HepG2 (cell line): Measurements from ENCODE around the gene CUL9. TPM values are rescaled to one million over a fixed set of nuclear protein-coding genes. Genes with fewer than 3 reads are reported as not detected.
A peak's percentile ranks its signal among the peaks of the same experiment; 100 is the strongest.

Experiments
- ARID4A ChIP-seq: sonication (generic); formaldehyde crosslinking; IDR thresholded peaks from 2 replicates; pipeline ENCODE4 v1.5.0; 2020; ENCODE audit warnings: mild to moderate bottlenecking, missing genetic modification reagents, borderline replicate concordance
- ATF3 ChIP-seq: sonication (generic); formaldehyde crosslinking; IDR thresholded peaks from 2 replicates; pipeline ENCODE4 v1.4.0; 2020; ENCODE audit warnings: missing genetic modification reagents
- CBX1 ChIP-seq: IDR thresholded peaks from one replicate; pipeline ENCODE4 v1.6.1; 2016; ENCODE audit warnings: antibody characterized with exemption, low read depth
- DMTF1 ChIP-seq: sonication (generic); formaldehyde crosslinking; IDR thresholded peaks from 2 replicates; pipeline ENCODE4 v1.4.0; 2020; ENCODE audit warnings: mild to moderate bottlenecking, missing genetic modification reagents
- E2F5 ChIP-seq: sonication (generic); formaldehyde crosslinking; conservative IDR thresholded peaks from 2 replicates; pipeline ENCODE4 v1.4.0; 2020; ENCODE audit warnings: missing genetic modification reagents
- ELF3 ChIP-seq: IDR thresholded peaks from 2 replicates; pipeline ENCODE4 v1.6.1; 2016; ENCODE audit warnings: missing genetic modification reagents, missing compliant biosample characterization
- HNRNPUL1 ChIP-seq: fragments of 200-400 bp; formaldehyde crosslinking; IDR thresholded peaks from 2 replicates; pipeline ENCODE4 v1.6.1; 2017; ENCODE audit warnings: low read depth, mild to moderate bottlenecking, low read length, moderate library complexity
- HOXD1 ChIP-seq: sonication (generic); formaldehyde crosslinking; IDR thresholded peaks from 2 replicates; pipeline ENCODE4 v1.5.0; 2020; ENCODE audit warnings: missing genetic modification reagents
- IKZF1 ChIP-seq: fragments of 450-650 bp; IDR thresholded peaks from 2 replicates; pipeline ENCODE4 v1.7.1; 2016
- JUN ChIP-seq: sonication (generic); formaldehyde crosslinking; IDR thresholded peaks from 2 replicates; pipeline ENCODE4 v1.4.0; 2020; ENCODE audit warnings: mild to moderate bottlenecking, missing genetic modification reagents
- KAT8 ChIP-seq: IDR thresholded peaks from 2 replicates; pipeline ENCODE4 v1.6.1; 2016; ENCODE audit warnings: missing genetic modification reagents, missing compliant biosample characterization
- MAX ChIP-seq: IDR thresholded peaks from 2 replicates; pipeline ENCODE4 v1.6.1; 2012; ENCODE audit warnings: inconsistent platforms
- MEIS2 ChIP-seq: sonication (generic); formaldehyde crosslinking; IDR thresholded peaks from 2 replicates; pipeline ENCODE4 v1.9.0; 2021; ENCODE audit warnings: mild to moderate bottlenecking, missing genetic modification reagents
- NR0B2 ChIP-seq: sonication (generic); formaldehyde crosslinking; IDR thresholded peaks from 2 replicates; pipeline ENCODE4 v1.4.0; 2020; ENCODE audit warnings: mild to moderate bottlenecking, missing genetic modification reagents
- RARA ChIP-seq: IDR thresholded peaks from 2 replicates; pipeline ENCODE4 v1.6.1; 2016; ENCODE audit warnings: missing genetic modification reagents, missing compliant biosample characterization
- RBM22 ChIP-seq: fragments of 200-400 bp; formaldehyde crosslinking; optimal IDR thresholded peaks from 2 replicates; pipeline ENCODE3; 2017; ENCODE audit warnings: mild to moderate bottlenecking, low read length, moderate library complexity
- SMAD1 ChIP-seq: sonication (generic); formaldehyde crosslinking; IDR thresholded peaks from 2 replicates; pipeline ENCODE4 v1.4.0; 2020; ENCODE audit warnings: missing genetic modification reagents, low read depth, mild to moderate bottlenecking, borderline replicate concordance
- STAG1 ChIP-seq: sonication (generic); formaldehyde crosslinking; IDR thresholded peaks from 2 replicates; pipeline ENCODE4 v1.4.0; 2020; ENCODE audit warnings: missing genetic modification reagents
- TCF7 ChIP-seq: sonication (generic); IDR thresholded peaks from 2 replicates; pipeline ENCODE4 v1.6.1; 2016; ENCODE audit warnings: antibody characterized with exemption, low read depth
- TEAD3 ChIP-seq: optimal IDR thresholded peaks from 2 replicates; pipeline ENCODE3; 2016; ENCODE audit warnings: borderline replicate concordance
- ZBTB3 ChIP-seq: sonication (generic); formaldehyde crosslinking; IDR thresholded peaks from 2 replicates; pipeline ENCODE4 v1.4.0; 2020; ENCODE audit warnings: low read depth, mild to moderate bottlenecking, moderate library complexity, missing genetic modification reagents, borderline replicate concordance
- ZC3H4 ChIP-seq: sonication (generic); formaldehyde crosslinking; IDR thresholded peaks from 2 replicates; pipeline ENCODE4 v1.4.0; 2020; ENCODE audit warnings: missing genetic modification reagents, borderline replicate concordance
- ZFP62 ChIP-seq: sonication (generic); formaldehyde crosslinking; IDR thresholded peaks from 2 replicates; pipeline ENCODE4 v1.4.0; 2020; ENCODE audit warnings: missing genetic modification reagents
- polyA plus RNA-seq, 8 experiments: library from polyadenylated mRNA; depleted of rRNA in 3 of 8; stranded (reverse) in 7 of 8; unstranded in 1 of 8; fragments of >200 nt; fragmentation: Illumina TruSeq in 4 of 8; extraction: Trizol in 4 of 8; gene quantifications; 2 replicates each; pipeline versions ENCODE4 v1.2.1 to v1.2.3, GENCODE V29; 2011 to 2016; ENCODE audit warnings: low read depth in 4 of 8, missing spikeins in 1 of 8, mixed read lengths in 1 of 8; ENCODE audit not compliant: insufficient read depth in 1 of 8
- total RNA-seq, 5 experiments: library from RNA; depleted of rRNA; stranded (reverse); fragments of >200 nt; fragmentation: Illumina TruSeq; extraction: Trizol; gene quantifications; 2 replicates each; pipeline ENCODE4 v1.2.3, GENCODE V29; 2016; ENCODE audit warnings: low read depth in 1 of 5

The CUL9 gene
- total and polyA plus RNA-seq, 2 of the 13 experiments (the other 11 are each of a cell fraction or from before 2014, with no cell fraction given): 11.4 to 13.7 TPM

GRCh38 chr6:43150051-43150751, 31.8 kb upstream of the CUL9 start (continued):
- no peak for TF ChIP-seq ZC3H4 (CRISPR knock-in tag)
- peak; percentile 84 for TF ChIP-seq ELF3 (CRISPR knock-in tag)
- no peak for TF ChIP-seq NR0B2 (CRISPR knock-in tag)
- no peak for TF ChIP-seq HOXD1 (CRISPR knock-in tag)
- no peak for TF ChIP-seq ZBTB3 (CRISPR knock-in tag)
- no peak for TF ChIP-seq SMAD1
- no peak for TF ChIP-seq JUN
- TF ChIP-seq KAT8 (CRISPR knock-in tag): peak; percentile 61; the same call in 1 of the 2 replicates
- no peak for TF ChIP-seq ATF3 (CRISPR knock-in tag)
- TF ChIP-seq E2F5: no peak
- no peak for TF ChIP-seq CBX1
- peak; percentile 36 for TF ChIP-seq RBM22
- peak; percentile 46; the same call in 1 of the 2 replicates for TF ChIP-seq ARID4A (CRISPR knock-in tag)
- peak; percentile 49 for TF ChIP-seq RARA
- no peak for TF ChIP-seq MAX
- TF ChIP-seq HNRNPUL1: no peak
- TF ChIP-seq MEIS2 (CRISPR knock-in tag): no peak
- TF ChIP-seq TEAD3 (CRISPR knock-in tag): peak; percentile 37
- no peak for TF ChIP-seq ZFP62
- TF ChIP-seq IKZF1: no peak
- no peak for TF ChIP-seq STAG1
- TF ChIP-seq DMTF1: no peak
- peak; percentile 65 for TF ChIP-seq TCF7
